COLO668 (cell line): Measurements from ENCODE around the gene ISL2.
A peak's percentile ranks its signal among the peaks of the same experiment; 100 is the strongest.

Experiments used
- DNase-seq: peaks from one replicate; lab custom pipeline; 2025; ENCODE audit not compliant: unreplicated experiment; lab: John Stamatoyannopoulos, UW

Gene ISL2

DNA sequence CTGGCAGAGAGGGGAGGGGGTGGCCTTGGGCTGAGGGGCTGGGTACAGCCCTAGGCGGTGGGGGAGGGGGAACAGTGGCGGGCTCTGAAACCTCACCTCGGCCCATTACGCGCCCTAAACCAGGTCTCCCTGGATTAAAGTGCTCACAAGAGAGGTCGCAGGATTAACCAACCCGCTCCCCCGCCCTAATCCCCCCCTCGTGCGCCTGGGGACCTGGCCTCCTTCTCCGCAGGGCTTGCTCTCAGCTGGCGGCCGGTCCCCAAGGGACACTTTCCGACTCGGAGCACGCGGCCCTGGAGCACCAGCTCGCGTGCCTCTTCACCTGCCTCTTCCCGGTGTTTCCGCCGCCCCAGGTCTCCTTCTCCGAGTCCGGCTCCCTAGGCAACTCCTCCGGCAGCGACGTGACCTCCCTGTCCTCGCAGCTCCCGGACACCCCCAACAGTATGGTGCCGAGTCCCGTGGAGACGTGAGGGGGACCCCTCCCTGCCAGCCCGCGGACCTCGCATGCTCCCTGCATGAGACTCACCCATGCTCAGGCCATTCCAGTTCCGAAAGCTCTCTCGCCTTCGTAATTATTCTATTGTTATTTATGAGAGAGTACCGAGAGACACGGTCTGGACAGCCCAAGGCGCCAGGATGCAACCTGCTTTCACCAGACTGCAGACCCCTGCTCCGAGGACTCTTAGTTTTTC, 4.9 kb downstream of the ISL2 start:
- DNase-seq: peak; percentile 67

DNA sequence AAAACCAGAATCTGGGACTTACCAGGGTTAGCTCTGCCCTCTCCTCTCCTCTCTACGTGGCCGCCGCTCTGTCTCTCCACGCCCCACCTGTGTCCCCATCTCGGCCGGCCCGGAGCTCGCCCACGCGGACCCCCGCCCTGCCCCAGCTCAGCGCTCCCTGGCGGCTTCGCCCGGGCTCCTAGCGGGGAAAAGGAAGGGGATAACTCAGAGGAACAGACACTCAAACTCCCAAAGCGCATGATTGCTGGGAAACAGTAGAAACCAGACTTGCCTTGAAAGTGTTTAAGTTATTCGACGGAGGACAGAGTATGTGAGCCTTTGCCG, 5.4 kb downstream of the ISL2 start:
- DNase-seq: no peak

DNA sequence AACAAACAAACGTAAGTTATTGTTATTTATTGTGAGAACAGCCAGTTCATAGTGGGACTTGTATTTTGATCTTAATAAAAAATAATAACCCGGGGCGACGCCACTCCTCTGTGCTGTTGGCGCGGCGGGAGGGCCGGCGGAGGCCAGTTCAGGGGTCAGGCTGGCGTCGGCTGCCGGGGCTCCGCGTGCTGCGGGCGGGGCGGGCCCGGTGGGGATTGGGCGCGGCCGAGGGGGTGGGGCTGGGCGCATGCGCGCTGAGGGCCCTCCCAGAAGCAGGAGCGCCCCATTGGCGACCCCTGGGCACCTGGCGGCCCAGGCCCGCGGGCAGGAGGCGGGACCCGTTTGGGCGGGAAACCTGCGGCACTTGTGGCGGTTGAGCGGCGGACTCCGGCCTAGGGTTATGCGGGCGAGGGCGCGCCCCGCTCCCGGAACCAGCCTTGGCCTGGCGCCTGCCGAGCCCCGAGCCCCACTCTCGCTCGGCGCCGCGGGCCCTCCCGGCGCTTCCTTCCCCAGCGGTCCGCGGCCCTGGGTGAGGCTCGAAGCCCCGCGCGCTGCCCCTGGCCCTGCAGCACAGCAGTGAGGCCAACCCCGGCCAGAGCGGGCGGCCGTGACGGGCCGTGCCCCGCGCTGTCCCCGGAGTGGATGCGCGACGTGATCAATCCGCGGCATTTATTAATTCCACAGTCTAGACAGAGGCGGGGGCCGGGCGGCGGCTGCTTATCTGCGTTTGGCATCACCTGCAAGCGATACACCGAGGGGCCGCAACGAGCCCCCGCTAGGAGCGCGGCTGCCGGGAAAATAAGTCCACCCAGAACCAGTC, 6.0 kb downstream of the ISL2 start:
- no peak for DNase-seq

DNA sequence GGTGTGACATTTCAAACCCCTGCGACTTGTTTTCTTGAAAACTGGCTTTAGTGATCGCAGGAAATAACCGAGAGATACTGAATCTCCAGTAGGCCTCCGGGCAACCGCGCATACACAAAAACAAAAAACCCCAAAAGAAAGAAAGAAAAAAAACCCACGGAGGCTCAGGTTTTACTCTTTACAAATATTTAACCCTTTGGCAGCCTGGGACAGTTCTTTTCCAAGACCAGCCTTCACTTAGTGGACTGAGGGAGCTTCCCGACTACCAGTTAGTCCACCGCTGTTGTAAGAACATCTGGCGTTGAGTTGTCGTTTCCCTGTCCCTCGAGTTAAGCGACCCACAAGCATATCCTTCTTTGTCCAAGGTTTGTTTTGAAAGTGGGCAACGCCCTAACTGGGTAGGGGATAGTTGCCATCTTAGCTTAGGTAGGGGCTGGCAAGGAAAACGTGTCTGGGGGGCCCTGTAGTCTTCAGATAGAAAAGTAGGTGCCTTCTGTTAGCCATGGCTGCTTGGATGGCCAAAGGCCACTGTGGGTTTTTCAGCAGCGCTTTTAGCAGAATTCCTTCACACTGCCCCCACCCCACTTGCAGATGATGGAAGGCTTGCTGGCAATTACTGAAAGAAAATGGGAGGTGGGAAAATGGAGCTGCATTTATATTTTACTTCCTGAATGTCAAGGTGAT, 6.9 kb downstream of the ISL2 start:
- DNase-seq: no peak

- DNase-seq: no peak
Observed at GRCh38 chr15:76344893-76345582, 8.5 kb downstream of the ISL2 start.

GRCh38 chr15:76345583-76345879, 9.0 kb downstream of the ISL2 start:
- no peak for DNase-seq

DNA sequence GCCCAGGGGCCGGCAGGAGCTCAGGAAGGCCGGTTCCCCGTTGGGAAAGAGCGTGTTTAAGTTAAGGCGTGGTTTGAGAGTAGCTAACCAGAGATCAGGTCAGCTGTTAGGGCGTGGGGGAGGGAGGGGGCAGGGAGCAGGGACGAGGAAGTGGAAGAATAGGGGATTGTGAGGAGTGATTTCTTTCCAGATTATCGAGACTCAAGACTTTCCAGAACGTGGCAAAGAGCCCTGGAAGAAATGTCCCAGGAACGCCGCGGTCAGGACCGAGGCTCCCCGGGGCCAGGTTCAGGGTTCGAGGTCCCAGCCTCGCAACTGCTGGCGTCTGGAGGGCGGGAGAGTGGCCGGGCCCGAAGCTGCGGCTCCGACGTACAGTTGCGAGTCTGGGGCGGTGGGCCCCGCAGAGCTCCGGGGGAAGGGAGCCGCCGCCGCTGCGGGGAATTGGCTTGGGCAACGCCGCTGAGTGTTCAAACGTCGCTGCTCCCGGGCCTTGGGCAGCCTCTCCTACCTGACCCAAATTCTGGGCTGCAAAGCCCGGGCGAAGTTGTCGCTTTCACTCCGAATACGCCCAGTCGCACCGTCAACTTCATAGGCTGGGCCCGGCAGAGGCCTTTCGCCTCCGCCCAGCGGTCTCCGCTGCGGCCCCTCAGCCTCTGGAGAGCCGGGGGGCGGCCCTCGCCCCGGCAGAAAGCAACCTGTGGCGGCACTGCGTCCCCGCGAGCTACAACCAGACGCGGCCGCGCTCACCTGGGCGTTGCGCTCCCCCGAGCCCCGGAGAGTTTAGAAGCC, 9.5 kb downstream of the ISL2 start:
- no peak for DNase-seq

- no peak for DNase-seq
Observed at GRCh38 chr15:76346669-76347481, 10.3 kb downstream of the ISL2 start.

DNA sequence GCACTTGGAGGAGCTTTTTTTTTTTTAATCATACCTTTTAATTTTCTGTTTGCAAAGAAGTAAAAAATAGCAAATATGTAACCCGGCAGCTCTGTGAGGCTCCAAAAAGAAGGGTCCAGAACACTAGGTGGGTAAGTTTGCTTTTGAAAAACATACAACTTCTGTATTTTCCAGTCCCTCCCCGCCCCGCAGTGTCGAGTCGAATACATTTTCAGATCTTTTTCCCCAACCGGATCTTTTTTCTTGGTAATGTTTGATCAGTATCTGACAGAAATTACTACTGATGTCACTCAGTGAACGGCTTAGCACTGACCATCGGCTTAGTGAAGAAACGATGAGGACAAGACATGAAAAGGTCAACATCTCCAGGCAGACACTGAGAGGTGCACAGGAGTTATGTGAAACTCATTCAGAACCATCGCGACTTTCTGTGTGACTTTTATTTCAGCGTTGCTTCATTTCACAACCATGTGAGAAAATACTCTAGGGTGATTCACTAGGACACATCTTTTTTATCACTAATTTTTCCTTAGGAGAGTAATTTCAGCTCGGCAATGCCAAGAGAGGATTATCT, 11.0 kb downstream of the ISL2 start:
- no peak for DNase-seq

GRCh38 chr15:76349301-76350070, 12.9 kb downstream of the ISL2 start:
- no peak for DNase-seq

GRCh38 chr15:76353023-76353577, 16.5 kb downstream of the ISL2 start:
- DNase-seq: no peak

- no peak for DNase-seq
Observed at GRCh38 chr15:76353903-76354302, 17.3 kb downstream of the ISL2 start.

DNA sequence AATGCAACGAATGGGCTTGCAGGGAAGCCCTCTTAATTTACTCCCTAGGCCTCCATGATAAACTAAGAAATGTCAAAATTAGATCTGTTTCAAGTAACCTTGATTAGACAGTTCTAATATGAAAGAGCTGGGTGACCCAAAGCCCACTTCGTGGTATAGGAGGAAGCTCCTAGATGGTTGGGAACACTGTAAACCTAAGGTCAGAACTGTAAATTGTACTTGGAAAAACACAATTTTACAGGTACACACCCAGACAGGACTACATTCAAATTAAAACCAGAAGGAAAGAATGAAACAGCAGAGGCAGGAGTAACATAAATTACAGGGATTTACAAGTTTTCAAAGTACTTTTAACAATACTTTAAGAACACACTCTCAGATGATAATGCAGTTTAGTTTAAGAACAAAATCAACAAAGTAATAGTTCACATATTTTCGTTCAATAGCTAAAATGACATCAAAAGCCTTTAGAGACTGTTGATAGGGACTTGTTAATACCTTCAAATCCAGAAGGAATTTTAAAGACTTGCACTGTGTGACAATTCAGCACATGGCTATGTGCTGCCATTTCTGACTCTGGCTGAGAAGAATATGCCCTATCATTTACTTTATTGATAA, 18.4 kb downstream of the ISL2 start:
- DNase-seq: no peak

- DNase-seq: no peak
Observed at GRCh38 chr15:76358453-76358852, 21.9 kb downstream of the ISL2 start.

DNA sequence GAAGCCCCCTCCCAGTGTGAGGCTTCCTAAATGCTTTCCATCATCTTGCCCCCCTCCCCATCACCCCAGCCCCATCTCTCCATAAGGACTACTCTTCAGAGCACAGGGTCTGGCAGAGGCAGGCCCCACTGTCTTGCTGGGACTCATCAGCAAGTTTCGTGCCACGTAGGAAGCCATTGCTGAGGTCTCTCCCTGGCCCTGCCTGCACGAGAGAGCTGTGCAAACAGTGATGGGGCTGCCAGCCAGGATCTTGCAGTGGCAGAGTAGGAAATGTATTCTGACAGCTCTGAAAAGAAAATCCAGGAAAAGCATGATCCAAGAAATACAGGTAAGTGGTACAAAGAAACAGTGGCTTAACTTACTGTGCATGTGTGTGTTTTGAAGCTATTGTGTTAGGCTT, 22.6 kb downstream of the ISL2 start:
- no peak for DNase-seq

DNA sequence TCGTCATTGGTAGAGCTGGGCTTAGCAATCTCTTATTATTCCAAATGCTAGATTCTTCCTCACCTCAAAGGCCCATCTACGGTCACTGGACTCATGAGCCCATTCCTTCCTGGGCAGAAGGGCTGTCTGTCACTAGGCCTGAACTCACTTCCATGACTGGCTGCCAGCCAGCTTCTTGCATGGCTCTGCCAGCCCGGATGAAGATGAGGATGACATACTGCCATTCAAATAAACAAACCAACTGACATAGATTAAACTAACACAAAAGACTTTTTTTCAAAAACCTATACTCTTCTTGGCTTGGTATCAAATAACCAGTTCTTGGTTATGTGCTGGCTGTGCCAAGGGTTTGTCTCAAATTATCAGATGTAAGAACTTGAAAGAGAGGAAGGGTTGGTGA, 23.8 kb downstream of the ISL2 start:
- no peak for DNase-seq

DNA sequence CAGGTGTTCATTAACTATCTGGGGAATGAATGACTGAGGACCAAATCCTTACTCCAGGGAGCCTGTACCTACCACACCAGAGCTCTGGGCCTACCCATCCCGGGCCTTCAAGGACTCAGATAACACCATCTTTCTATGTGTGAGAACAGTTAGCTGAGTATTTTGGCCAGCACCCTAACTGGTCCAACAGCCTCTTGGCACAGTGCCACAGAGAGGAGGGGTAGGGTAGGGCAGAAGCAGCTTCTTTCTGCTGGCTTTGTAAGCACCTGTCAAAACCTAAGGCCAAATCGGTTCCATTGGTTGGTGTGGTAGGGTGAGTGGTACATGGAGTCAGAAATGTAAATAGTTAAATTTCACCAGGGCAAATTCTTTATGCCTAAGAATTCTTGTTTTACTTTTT, 26.7 kb downstream of the ISL2 start:
- peak; percentile 22 for DNase-seq

DNA sequence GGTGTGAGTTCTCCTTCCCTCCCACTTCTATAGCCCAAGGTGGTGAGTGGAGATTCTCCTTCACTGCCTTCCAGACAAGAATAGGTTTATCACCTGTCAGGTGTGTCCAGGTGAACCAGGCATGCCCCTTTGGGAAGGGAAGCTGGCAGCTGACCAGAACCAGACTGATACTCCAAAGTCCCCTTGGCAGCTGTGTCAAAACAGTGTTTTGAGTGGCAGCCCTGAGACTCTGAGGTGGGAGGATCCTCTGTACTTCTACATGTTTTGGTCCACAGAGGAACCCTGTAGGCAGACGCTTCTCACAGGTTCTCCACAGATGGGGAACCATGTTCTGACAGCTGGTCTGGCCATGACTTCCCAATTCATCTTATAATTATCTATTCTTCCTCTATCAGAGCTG, 30.1 kb downstream of the ISL2 start:
- DNase-seq: peak; percentile 22
